GM23248 (cell line): ENCODE results near the gene CACNA1C.

Source experiments
- EZH2 ChIP-seq: fragments of 200-600 bp; sonication (generic); IDR thresholded peaks from 2 replicates; pipeline ENCODE4 v1.6.1; 2018; ENCODE audit warnings: antibody characterized with exemption, mild to moderate bottlenecking; ENCODE audit not compliant: insufficient read depth, poor library complexity, severe bottlenecking
- EZH2phosphoT487 ChIP-seq: fragments of 200-600 bp; sonication (generic); IDR thresholded peaks from 2 replicates; pipeline ENCODE4 v1.6.1; 2018; ENCODE audit warnings: antibody characterized with exemption, moderate library complexity, mild to moderate bottlenecking, low read depth; ENCODE audit not compliant: insufficient read depth

GRCh38 chr12:2414810-2415567, 362.2 kb downstream of the CACNA1C start:
- TF ChIP-seq EZH2 (no peak), EZH2phosphoT487 (no peak)
